Measurements from ENCODE around the gene DSTYK. TPM values are rescaled to one million over a fixed set of nuclear protein-coding genes. Genes with fewer than 3 reads are reported as not detected.

The DSTYK gene
- total RNA-seq, 1 donor from 2014 or later = 8.1 TPM

DNA sequence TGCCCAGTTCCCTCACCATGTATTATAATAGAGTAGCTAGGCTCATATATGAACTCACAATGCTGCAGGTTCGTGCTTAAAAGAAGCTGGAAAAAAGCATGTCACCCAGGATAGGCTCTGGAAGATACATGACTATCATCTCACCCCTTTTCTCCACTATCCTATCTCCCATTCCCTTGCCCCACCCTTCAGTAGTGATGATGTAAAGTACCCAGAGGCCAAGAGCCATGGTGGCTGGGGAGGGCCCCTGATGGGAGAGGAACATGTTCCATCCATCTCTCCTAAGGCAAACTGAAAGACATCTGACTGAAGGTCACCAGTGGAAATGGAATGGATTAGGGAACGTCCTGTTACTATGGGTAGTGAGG, 69.4 kb downstream of the DSTYK start:
- Histone ChIP-seq H3K4me1 (peaks cover 4 to 7% of the 10 kb centered on the region in 2 donors), H3K27ac (no peak overlapping the region), H3K27me3 (no peaks in the 10 kb centered on the region), H3K9me3 (no peaks in the 10 kb centered on the region), H3K4me3 (peak overlapping the region in 1 of 2 donors; percentile 43), H3K36me3 (peaks cover 0 to 5% of the 10 kb centered on the region in 2 donors)
- intact Hi-C loops (cut with DNase I) = loop anchor here (5.0 to 10.0 kb wide), 2 partner anchors 115 to 183 kb away; partner anchors contain the start of gene NUAK2
- TF ChIP-seq, protein P1, sequence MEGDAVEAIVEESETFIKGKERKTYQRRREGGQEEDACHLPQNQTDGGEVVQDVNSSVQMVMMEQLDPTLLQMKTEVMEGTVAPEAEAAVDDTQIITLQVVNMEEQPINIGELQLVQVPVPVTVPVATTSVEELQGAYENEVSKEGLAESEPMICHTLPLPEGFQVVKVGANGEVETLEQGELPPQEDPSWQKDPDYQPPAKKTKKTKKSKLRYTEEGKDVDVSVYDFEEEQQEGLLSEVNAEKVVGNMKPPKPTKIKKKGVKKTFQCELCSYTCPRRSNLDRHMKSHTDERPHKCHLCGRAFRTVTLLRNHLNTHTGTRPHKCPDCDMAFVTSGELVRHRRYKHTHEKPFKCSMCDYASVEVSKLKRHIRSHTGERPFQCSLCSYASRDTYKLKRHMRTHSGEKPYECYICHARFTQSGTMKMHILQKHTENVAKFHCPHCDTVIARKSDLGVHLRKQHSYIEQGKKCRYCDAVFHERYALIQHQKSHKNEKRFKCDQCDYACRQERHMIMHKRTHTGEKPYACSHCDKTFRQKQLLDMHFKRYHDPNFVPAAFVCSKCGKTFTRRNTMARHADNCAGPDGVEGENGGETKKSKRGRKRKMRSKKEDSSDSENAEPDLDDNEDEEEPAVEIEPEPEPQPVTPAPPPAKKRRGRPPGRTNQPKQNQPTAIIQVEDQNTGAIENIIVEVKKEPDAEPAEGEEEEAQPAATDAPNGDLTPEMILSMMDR (IDR thresholded peaks at IDR 0.05) = no peak
- no peak for DNase-seq (ENCODE audit: low spot score in 2 of 2)

DNA sequence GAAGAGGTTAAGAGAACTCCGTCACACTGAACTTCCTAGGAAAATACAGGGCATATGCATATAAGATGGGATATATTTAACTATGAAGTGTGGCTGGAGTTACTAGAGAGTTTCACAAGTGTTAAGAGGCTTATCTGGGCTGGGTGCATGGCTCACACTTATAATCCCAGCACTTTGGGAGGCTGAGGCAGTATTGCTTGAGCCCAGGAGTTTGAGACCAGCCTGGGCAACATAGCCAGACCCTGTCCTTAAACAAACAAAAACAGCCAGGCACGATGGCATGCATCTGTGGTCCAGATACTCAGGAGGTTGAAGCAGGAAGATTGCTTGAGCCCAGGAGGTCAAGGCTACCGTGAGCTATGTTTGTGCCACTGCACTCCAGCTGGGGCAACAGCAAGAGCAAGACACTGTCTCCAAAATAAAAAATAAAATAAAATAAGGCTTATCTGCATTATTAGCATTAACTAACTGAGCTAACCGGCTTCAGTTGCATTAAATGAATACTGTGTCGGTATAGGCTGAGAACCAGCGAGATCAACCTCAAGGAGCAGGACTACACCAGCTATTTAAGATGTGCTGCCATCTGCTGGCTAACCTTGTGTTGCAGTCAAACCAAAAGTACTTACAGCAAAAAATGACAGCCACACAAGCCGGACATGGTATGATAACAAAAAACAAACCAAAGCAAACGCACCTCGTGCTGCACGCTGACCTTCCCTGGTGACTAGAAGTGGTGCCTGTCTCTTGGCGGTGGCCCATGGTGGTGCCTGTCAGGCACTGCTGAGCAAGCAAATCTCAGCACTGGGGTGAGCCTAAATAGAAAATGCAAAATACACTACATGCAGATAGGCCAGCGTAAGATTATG, 70.0 kb downstream of the DSTYK start:
- Histone ChIP-seq H3K36me3 (no peaks in the 10 kb centered on the region), H3K4me1 (peaks cover 4 to 7% of the 10 kb centered on the region in 2 donors), H3K9me3 (no peaks in the 10 kb centered on the region), H3K27me3 (no peaks in the 10 kb centered on the region), H3K4me3 (peak overlapping the region in 1 of 2 donors; percentile 43), H3K27ac (no peak overlapping the region)
- TF ChIP-seq, protein P1 (IDR thresholded peaks at IDR 0.05) = peak; percentile 62 to 75 (median 68)
- intact Hi-C loops (cut with DNase I) = loop anchor here (5.0 to 10.0 kb wide), 2 partner anchors 116 to 183 kb away; partner anchors contain the start of gene NUAK2
- peak in 1 of 2 donors; percentile 88 for DNase-seq (ENCODE audit: low spot score in 2 of 2)

DNA sequence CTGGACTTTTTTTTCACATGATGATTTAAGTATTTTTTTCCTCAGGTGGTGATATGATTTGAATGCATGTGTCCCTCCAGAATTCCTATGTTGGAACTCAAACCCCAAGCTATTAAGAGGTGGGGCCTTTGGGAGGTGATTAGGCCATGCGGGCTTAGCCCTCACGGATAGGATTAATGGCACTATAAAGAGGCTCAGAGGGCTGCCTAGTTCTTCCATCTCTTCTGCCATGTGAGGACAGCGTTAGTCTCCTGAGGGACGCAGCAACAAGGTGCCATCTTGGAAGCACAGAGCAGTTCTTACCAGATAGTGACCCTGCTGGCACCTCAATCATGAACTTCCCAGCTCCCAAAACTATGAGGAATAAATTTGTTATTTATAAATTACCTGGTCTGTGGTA, 71.4 kb downstream of the DSTYK start:
- Histone ChIP-seq H3K4me3 (no peak overlapping the region), H3K4me1 (peaks cover 4 to 7% of the 10 kb centered on the region in 2 donors), H3K27me3 (no peaks in the 10 kb centered on the region), H3K36me3 (no peaks in the 10 kb centered on the region), H3K9me3 (no peaks in the 10 kb centered on the region), H3K27ac (no peak overlapping the region)
- intact Hi-C loops (cut with DNase I) = loop anchor here (5.0 to 10.0 kb wide), 2 partner anchors 117 to 185 kb away; partner anchors contain the start of gene NUAK2
- TF ChIP-seq, protein P1 (IDR thresholded peaks at IDR 0.05) = no peak
- DNase-seq (ENCODE audit: low spot score in 2 of 2) = no peak

DNA sequence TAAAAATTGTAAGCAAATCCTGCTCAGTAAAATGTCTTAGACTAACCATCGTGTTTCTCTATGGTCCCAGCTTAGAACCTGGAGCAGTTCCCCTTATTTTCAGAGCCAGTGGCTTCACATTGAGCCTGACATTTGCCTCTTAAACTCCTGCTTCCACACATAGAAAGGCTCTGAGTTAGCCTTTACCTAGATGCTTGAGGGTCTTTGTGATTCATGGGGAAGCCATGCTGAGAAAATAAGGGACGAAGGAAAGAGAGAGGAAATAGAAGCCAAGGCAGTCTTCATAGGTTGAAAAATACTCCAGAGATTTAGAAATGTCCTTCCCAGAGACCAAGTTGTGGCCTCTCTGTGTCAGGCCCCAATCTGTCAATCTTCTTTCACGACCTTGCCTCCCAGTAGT, 73.6 kb downstream of the DSTYK start:
- Histone ChIP-seq H3K4me1 (peaks cover 0 to 5% of the 10 kb centered on the region in 2 donors), H3K36me3 (no peaks in the 10 kb centered on the region), H3K27ac (no peak overlapping the region), H3K27me3 (no peaks in the 10 kb centered on the region), H3K9me3 (no peaks in the 10 kb centered on the region), H3K4me3 (no peak overlapping the region)
- TF ChIP-seq, protein P1 (IDR thresholded peaks at IDR 0.05) = no peak
- DNase-seq (ENCODE audit: low spot score in 2 of 2) = no peak
- intact Hi-C loops (cut with DNase I) = no loop called here

DNA sequence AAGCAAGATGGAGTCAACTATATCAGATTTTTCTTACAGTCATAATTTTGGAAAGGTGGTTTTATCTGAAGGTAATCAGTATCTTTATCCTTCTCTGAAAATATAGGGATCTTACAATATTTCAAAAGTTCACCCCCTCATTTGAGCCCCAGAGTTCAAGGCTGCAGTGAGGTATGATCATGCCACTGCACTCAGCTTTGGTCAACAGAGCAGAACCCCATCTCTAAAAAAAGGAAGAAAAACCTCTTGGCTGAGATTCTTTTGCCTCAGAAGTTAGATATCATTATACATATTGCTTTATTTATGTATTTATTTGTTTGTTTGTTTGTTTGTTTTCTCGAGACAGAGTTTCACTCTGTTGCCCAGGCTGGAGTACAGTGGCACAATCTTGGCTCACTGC, 78.2 kb downstream of the DSTYK start:
- H3K4me1 ChIP-seq = no peaks in the 10 kb centered on the region
- DNase-seq (ENCODE audit: low spot score in 2 of 2) = no peak
- H3K9me3 ChIP-seq = no peaks in the 10 kb centered on the region
- TF ChIP-seq, protein P1 (IDR thresholded peaks at IDR 0.05) = no peak
- H3K36me3 ChIP-seq = no peaks in the 10 kb centered on the region
- intact Hi-C loops (cut with DNase I) = no loop called here
- no peak overlapping the region for H3K4me3 ChIP-seq
- no peaks in the 10 kb centered on the region for H3K27me3 ChIP-seq
- H3K27ac ChIP-seq = no peak overlapping the region
